Cerebellar cortex (tissue), 1 donor: ENCODE data around the gene TIFAB.

Source experiments
- DNase-seq: peaks from one replicate; pipeline ENCODE4 v3.0.0-alpha.2; 2015; ENCODE audit warnings: low spot score

The TIFAB gene

DNA sequence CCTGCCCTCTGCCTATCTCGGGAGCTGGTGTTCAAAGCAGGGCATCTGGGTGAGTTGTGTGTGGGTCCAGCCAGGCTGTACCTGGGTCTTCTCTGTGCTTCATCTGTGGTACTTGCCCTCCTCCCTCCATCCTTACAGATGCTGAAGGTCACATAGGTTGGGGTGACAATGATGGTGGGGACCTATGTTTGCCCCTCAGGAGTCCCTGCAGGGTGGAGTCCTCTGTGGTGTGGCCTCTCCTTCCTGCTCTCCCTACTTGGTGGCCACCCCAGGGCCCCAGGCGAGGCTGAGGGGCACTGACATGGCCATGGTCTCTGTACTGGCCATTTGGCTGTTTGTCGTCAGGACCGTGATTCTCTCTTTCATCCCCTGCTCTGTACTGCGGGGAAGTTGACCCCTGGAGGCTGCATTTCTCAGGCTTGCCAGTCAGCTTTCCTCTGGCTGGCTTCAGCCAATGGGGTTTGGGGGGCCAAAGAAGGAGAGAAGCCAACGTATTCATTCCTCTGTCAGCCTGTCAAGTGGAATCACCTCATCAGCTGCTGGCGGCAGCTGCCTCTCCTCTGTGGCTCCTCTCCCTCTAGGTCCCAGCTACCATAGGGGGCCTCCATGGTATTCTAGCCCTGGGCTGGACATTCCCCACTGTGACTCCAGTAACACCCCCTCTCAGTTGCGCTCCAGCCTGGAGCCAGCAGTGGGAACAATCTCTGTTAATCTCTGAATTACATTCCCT is 9.6 kb downstream of the TIFAB start:
- no peak for DNase-seq

- DNase-seq = no peak
Measured at GRCh38 chr5:135441919-135442318, 10.2 kb downstream of the TIFAB start.

DNA sequence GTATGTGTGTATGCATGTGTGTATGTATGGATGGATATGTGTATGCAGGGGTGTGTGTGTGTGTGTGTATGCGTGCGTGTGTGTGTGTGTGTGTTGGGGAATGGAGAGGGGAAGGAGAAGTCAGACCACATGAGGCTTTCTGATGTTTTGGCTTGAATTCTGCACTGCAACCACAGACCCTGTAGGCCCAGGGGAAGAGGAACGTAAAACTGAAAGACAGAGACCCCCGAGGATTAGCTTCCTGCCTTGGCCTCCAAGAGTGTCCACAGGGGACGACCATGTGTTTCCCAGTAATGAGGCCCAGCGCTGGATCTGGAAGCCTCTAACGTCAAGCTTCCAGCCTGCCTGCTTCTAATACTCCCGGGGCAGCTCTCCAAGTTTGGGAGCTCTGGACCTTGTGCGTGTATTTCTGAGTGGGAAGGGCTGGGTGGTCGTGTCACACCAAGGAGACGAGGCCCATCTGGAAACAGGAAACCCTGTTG is 10.8 kb downstream of the TIFAB start:
- DNase-seq = no peak

DNA sequence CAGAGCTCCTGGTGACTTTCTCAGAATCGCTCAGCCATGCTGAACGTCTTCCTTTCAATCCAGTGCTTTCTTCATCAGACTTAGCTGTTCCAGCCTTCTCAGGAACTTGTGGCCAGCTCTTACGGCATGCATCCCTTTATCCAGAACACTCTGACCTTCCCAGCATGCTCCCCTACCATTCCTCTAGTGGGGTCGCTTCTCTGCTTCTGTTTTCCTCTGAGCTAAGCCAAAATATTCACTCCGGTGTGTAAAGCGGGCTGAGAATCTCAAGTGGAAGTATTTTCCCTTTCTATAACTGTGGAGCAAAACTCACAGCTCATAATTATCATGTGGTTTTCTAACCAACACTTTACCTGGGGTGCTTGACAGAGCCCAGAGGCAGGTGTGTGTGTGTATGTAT is 11.2 kb downstream of the TIFAB start:
- no peak for DNase-seq

- no peak for DNase-seq
Measured at GRCh38 chr5:135439231-135440205, 12.6 kb downstream of the TIFAB start.

GRCh38 chr5:135438636-135439221 is 13.4 kb downstream of the TIFAB start:
- DNase-seq = no peak

DNA sequence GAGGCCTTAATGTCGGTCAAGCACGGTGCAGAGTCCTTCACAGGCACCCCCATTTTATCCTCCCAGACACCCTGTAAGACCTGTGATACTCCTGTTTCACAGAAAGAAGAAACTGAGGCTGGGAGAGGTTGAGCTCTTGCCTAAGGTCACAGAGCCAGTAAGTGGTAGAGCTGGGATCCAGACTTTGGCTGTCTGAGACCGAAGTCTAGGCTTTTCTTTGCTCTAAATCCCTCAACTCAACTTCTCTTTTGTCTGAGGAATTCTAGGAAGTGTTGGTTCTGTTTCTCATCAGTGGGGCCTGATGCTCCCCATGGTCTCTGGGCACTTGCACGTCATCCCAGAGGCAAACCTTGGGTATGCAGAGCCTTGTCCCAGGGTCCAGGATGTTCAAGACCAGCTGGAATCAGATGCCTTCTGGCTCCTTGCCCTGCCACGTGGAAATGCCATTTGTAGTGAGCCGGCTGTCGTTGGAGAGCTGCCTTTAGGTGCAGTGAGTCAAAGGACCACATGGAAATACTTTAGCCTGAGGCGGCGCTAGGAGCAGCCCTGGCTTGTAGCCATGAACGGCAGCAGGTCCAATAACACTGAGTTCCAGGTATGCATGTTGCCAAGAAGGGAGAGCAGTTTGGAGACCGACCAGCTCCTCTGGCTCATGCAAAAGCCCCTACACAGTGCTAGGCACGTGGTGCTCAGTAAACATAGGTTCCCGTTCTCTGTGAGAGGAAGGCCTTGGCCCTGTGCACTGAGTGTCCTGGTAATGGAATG is 14.2 kb downstream of the TIFAB start:
- DNase-seq = peak; percentile 98

DNA sequence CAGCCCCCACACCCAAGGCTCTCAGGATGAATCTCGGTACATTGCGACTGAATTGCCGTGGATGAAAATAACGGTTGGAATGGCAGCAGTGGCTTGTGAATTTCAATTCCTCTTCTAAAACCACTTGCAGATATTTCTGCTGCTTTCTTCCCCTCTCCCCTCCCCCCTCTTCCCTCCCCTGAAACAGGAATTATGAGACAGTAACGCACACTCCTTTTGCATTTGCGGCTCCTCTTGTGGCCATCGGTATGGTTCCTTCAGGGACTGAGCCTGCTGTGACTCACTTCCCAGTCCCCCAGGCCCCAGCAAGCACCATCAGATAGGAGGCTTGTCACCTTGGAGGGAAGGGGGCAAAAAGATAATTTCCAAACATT is 14.7 kb downstream of the TIFAB start:
- no peak for DNase-seq

DNA sequence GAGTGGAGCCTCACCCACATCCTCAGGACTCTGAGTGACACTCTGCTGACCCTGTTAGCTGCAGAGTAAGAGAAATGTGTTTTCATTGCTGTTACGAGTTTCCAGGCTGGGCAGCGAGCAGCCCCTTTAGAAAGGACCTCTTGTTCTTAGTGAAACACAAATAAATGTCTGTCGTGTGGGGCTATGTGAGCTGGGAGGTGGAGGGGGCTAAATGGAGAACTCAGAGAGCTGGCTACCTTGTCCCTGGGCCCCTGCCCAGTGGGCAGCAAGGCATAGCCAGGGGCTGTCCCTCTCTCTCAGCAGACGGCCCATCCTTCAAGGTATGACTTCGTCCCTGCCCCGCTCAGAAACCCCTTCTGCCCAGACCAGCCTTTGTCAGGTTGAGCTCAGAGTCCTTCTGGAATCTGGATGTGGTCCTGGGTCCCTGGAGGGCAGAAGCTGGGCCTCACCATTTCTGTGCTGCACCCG is 15.2 kb downstream of the TIFAB start:
- no peak for DNase-seq

DNA sequence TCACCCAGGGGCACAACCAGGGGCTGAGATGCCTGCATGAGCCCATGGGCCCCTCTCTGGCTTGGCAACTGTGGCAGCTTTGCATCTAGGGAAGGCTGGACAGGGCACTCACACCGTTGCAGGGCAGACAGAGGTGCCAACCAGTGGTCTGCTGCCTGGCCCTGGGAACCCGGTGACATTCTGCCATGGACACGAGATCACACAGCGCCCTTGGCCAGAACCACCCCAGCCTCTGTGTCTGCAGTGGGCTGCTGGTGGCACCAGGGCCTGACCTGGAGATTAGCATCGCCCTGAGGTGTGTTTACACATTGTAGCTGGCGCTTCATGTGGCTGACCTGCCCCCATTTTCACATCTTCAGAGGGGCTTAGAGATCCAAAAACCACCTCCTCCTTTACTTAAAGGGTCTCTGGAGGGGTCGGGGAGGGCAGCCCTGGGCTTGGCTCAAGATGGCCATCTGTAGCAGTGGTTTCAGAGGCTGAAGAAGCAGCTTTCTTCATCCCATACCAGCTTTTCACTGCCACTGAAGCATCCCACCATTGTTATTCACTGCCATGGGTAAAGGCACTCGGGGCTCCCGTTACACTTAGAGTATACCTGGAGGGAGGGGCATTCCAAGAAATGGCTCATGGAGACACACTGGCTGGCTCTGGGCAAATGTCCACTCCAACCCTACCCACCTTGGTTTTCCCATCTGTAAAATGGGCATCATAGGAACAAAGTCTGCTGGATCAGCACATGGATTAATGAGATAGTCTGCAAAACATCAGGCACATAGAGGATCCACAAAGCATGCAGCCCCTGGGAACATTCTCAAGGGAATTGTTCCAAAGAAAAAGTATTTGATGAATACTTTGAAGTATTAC is 16.5 kb downstream of the TIFAB start:
- DNase-seq = peak; percentile 80

DNA sequence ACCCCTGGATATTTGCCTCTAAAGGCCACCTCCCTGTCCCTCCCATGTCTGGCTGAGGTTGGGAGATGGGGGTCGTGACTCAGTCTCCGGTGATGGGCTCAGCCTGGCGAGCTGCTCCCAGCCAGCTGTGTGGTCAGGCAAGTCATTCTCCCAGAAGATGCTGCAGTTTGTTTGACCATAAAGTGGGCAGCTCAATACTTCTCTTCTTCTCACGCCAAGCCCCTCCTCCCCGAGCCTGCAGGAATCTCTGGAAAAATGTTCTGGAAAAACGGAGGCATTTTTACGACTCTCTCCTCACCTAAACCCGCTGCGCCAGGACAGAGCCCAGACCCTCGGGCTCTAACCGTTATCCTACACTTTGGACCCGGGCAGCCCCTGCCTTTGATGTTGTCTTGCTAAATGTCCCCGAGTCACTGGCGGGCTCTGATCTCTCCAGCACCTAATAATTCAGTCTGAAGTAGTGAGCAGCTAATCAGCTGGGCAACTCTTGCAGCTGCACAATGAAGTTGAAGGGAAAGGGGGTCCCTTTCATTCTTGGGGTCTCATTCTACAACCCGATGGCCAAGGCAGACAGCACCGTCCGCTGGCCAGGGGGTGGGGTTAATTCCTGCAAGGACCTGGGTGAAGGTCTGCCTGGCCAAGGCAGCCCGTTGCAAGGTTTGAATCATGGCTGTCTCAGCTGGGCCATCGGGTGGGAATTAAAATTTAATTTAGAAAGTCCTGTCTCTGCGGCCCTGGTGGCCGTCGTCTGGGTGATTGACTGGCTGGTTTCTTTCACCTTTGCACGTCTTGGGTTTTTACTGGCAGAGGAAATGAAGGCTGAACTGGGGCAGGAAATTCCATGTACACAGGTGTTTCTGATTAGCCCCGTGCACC is 17.3 kb downstream of the TIFAB start:
- DNase-seq = peak; percentile 85

- peak; percentile 90 for DNase-seq
Measured at GRCh38 chr5:135433681-135434426, 18.3 kb downstream of the TIFAB start.

GRCh38 chr5:135432113-135432512 is 20.0 kb downstream of the TIFAB start:
- no peak for DNase-seq

GRCh38 chr5:135430135-135430437 is 22.1 kb downstream of the TIFAB start:
- no peak for DNase-seq

- DNase-seq = no peak
Measured at GRCh38 chr5:135429301-135430134, 22.6 kb downstream of the TIFAB start.

DNA sequence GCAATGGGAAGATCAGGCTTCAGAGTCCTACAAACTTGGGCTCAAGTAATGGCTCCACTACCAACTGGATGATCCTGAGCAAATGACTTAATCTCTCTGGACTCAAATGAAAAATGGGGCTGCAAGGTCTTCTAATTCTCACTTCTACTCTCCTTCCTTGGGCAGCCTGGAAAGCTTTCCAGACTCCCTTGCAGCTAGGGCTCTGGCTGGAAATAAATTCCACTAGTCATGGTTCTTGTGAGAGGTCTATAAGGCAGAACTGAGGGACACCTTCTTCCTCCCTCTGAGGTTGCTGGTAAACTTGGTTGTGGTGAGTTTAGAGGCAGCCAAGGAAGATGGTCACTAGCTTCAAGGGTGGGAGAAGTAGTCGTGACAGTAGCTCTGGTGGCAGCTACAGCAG is 23.6 kb downstream of the TIFAB start:
- no peak for DNase-seq

DNA sequence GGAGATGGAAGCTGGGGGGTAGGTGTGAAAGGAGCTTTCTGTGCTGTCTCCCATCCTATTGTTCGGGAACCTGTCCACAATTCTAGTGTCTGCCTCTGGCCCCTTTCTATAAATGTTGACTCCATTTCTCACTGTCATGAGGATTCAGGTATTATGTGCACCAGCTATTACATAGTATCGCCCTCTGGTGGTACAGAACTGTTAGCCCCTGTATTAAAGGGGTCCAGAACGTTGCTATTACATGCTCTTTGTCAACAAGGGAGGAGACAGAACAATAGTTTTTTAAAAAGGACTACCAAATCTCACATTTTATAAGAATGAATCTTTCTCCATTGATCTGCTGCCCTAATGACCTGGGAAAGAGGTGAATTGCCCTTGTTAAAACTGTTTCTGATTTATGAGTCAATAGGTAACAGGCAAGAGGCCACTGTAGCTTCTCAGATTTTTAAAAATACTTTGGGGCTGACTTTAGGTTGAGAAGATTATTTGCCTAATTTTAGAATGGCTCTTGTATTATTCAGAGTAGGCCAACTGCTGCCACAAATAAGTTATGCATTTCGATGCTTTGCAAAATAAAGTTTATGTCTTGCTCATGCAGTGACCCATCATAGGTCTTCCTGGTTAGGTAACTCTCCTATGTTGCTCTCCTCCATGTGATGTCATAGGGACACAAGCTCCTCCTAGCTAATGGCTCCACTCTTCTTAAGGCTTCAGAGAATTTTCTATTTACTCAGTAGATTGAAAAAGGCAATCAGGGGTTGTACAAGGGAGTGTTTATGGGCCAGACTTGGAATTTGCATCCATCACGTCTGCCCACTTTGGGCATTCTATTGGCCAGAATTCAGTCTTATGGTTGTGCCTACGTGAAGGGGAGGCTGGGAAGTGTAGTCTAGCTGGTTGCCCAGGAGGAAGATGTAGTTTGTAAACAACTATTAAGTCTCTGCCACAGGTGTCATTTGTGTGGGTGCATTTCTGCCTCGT is 25.8 kb downstream of the TIFAB start:
- peak; percentile 69 for DNase-seq
